IMR-90 (cell line): Measurements from ENCODE around the gene SMO. TPM values are rescaled to one million over a fixed set of nuclear protein-coding genes. Genes with fewer than 3 reads are reported as not detected.
A peak's percentile ranks its signal among the peaks of the same experiment; 100 is the strongest.

Source experiments
- ATAC-seq: fragments of 200-7000 bp; cut with Tn5 transposase; 2 replicates; pipeline ENCODE4 v1.9.1; 2020; ENCODE audit warnings: low read depth, mild to moderate bottlenecking, moderate library complexity
- BruUV-seq: library from RNA; stranded (reverse); fragments of 400-500 nt; replicated peaks from 2 replicates; lab custom pipeline; 2021; lab: Mats Ljungman, UMichigan
- CTCF ChIA-PET: fragments of 300-600 bp; formaldehyde crosslinking; extraction: SDS; loops from one replicate; lab custom pipeline; 2021; ENCODE audit warnings: antibody characterized with exemption; lab: Yijun Ruan, JAX
- POLR2A ChIA-PET: fragments of 300-600 bp; sonication (Branson Sonifier 250); formaldehyde crosslinking; loops from one replicate; lab custom pipeline; 2022; ENCODE audit warnings: antibody characterized with exemption; ENCODE audit not compliant: unreplicated experiment; lab: Charles Lee
- DNase-seq: peaks from one replicate; pipeline ENCODE4 v3.0.0; 2013
- H2AFZ ChIP-seq: replicated peaks from 2 replicates; pipeline ENCODE3; 2013; ENCODE audit warnings: low read length, mild to moderate bottlenecking; ENCODE audit not compliant: poor library complexity
- H2AK5ac ChIP-seq: 2 replicates; pipeline ENCODE4 v1.6.1; 2013; ENCODE audit warnings: low read depth, low read length, inconsistent platforms
- H2AK9ac ChIP-seq: replicated peaks from 2 replicates; pipeline ENCODE3; 2013; ENCODE audit warnings: mild to moderate bottlenecking, low read depth, low read length, moderate library complexity; ENCODE audit not compliant: poor library complexity
- H2BK120ac ChIP-seq: 2 replicates; pipeline ENCODE4 v1.6.1; 2013; ENCODE audit warnings: low read depth, low read length, inconsistent platforms
- H2BK15ac ChIP-seq: 3 replicates; pipeline ENCODE4 v1.6.1; 2013; ENCODE audit warnings: low read depth, low read length, inconsistent platforms
- H2BK20ac ChIP-seq: 2 replicates; pipeline ENCODE4 v1.6.1; 2013; ENCODE audit warnings: low read depth, mild to moderate bottlenecking, inconsistent platforms, low read length, moderate library complexity
- H2BK5ac ChIP-seq: 2 replicates; pipeline ENCODE4 v1.6.1; 2013; ENCODE audit warnings: mild to moderate bottlenecking, low read depth, low read length, inconsistent platforms; ENCODE audit not compliant: poor library complexity, severe bottlenecking
- H3K14ac ChIP-seq: replicated peaks from 2 replicates; pipeline ENCODE4 v1.6.1; 2013; ENCODE audit warnings: low read depth, low read length, inconsistent platforms
- H3K18ac ChIP-seq: 2 replicates; pipeline ENCODE4 v1.6.1; 2013; ENCODE audit warnings: low read depth, low read length, control low read depth
- H3K23ac ChIP-seq: 2 replicates; pipeline ENCODE4 v1.6.1; 2013; ENCODE audit warnings: low read depth, low read length, inconsistent platforms
- H3K27ac ChIP-seq: 2 replicates; pipeline ENCODE4 v1.5.1; 2013; ENCODE audit warnings: mild to moderate bottlenecking, control low read depth, low read length; ENCODE audit not compliant: insufficient read depth
- H3K27me3 ChIP-seq: 2 replicates; pipeline ENCODE4 v1.6.1; 2013; ENCODE audit warnings: low read length; ENCODE audit not compliant: control insufficient read depth, insufficient read depth
- H3K36me3 ChIP-seq: 2 replicates; pipeline ENCODE4 v1.6.1; 2013; ENCODE audit warnings: low read length, mixed read lengths; ENCODE audit not compliant: control insufficient read depth, insufficient read depth
- H3K4ac ChIP-seq: 2 replicates; pipeline ENCODE4 v1.6.1; 2013; ENCODE audit warnings: low read depth, low read length, inconsistent platforms
- H3K4me1 ChIP-seq: 2 replicates; pipeline ENCODE4 v1.6.1; 2013; ENCODE audit warnings: low read length, mixed read lengths; ENCODE audit not compliant: control insufficient read depth, insufficient read depth
- H3K4me2 ChIP-seq: 2 replicates; pipeline ENCODE4 v1.6.1; 2013; ENCODE audit warnings: low read depth, mild to moderate bottlenecking, control low read depth, low read length, moderate library complexity
- H3K4me3 ChIP-seq: 2 replicates; pipeline ENCODE4 v1.5.1; 2013; ENCODE audit warnings: low read depth, mild to moderate bottlenecking, control low read depth, low read length, moderate library complexity; ENCODE audit not compliant: insufficient read depth
- H3K56ac ChIP-seq: 2 replicates; pipeline ENCODE4 v1.6.1; 2013; ENCODE audit warnings: low read length, inconsistent platforms; ENCODE audit not compliant: insufficient read depth; ENCODE audit errors: extremely low read depth
- H3K79me1 ChIP-seq, 2 experiments: 2 replicates each; pipeline ENCODE4 v1.6.1; 2013; ENCODE audit warnings: low read length in 2 of 2, inconsistent platforms in 1 of 2, low read depth in 1 of 2
- H3K9ac ChIP-seq: 2 replicates; pipeline ENCODE4 v1.6.1; 2013; ENCODE audit warnings: low read depth, low read length, control low read depth
- H3K9me1 ChIP-seq: 2 replicates; pipeline ENCODE4 v1.6.1; 2013; ENCODE audit warnings: low read length, inconsistent platforms; ENCODE audit not compliant: insufficient read depth
- H3K9me3 ChIP-seq: 2 replicates; pipeline ENCODE4 v1.6.1; 2013; ENCODE audit warnings: low read length; ENCODE audit not compliant: control insufficient read depth, insufficient read depth
- H4K20me1 ChIP-seq: 2 replicates; pipeline ENCODE4 v1.6.1; 2013; ENCODE audit warnings: low read length, inconsistent platforms; ENCODE audit not compliant: insufficient read depth
- H4K5ac ChIP-seq: 2 replicates; pipeline ENCODE4 v1.6.1; 2013; ENCODE audit warnings: mild to moderate bottlenecking, low read depth, low read length, control low read depth
- H4K8ac ChIP-seq, 2 experiments: 2 replicates each; pipeline ENCODE4 v1.6.1; 2013; ENCODE audit warnings: low read depth in 2 of 2, low read length in 2 of 2, control low read depth in 1 of 2, inconsistent platforms in 1 of 2
- H4K91ac ChIP-seq: 2 replicates; pipeline ENCODE4 v1.6.1; 2013; ENCODE audit warnings: low read depth, low read length, inconsistent platforms; ENCODE audit not compliant: insufficient read depth
- BHLHE40 ChIP-seq: fragments of 150-350 bp; IDR thresholded peaks from 2 replicates; pipeline ENCODE4 v1.6.1; 2016; ENCODE audit warnings: mild to moderate bottlenecking, low read depth, low read length
- CEBPB ChIP-seq: IDR thresholded peaks from 2 replicates; pipeline ENCODE4 v1.6.1; 2012; ENCODE audit warnings: low read depth, low read length, improper control_type of control experiment
- CHD1 ChIP-seq: IDR thresholded peaks from 2 replicates; pipeline ENCODE4 v1.6.1; 2012; ENCODE audit warnings: low read depth, low read length, improper control_type of control experiment
- FOS ChIP-seq: fragments of 150-350 bp; IDR thresholded peaks from 2 replicates; pipeline ENCODE4 v1.6.1; 2016; ENCODE audit warnings: low read depth, low read length
- MAFK ChIP-seq: IDR thresholded peaks from 2 replicates; pipeline ENCODE4 v1.6.1; 2012; ENCODE audit warnings: low read depth, low read length, improper control_type of control experiment
- MAZ ChIP-seq: IDR thresholded peaks from 2 replicates; pipeline ENCODE4 v1.6.1; 2012; ENCODE audit warnings: low read depth, mild to moderate bottlenecking, low read length, improper control_type of control experiment, moderate library complexity, borderline replicate concordance
- NFE2L2 ChIP-seq: fragments of 150-350 bp; IDR thresholded peaks from 2 replicates; pipeline ENCODE4 v1.6.1; 2016; ENCODE audit warnings: low read depth, mild to moderate bottlenecking, low read length
- POLR2A ChIP-seq: IDR thresholded peaks from 2 replicates; pipeline ENCODE4 v1.6.1; 2012; ENCODE audit warnings: mild to moderate bottlenecking, low read depth, low read length
- RFX5 ChIP-seq: IDR thresholded peaks from 2 replicates; pipeline ENCODE4 v1.8.0; 2012; ENCODE audit warnings: low read depth, mild to moderate bottlenecking, low read length, moderate library complexity
- WGBS, 2 experiments: methylation state at CpG; one replicate each; pipeline versions ENCODE4 v1.1.5 to v1.1.7; 2013; ENCODE audit warnings: missing lambda C conversion rate in 2 of 2; ENCODE audit not compliant: insufficient read length in 1 of 2; ENCODE audit errors: extremely low coverage in 2 of 2; 5-methylcytosine and 5-hydroxymethylcytosine counted together
- dilution Hi-C: fragments of 300-500 bp; cut with HindIII; formaldehyde crosslinking; loops from one replicate; pipeline ENCODE4 v1.14.3; 2018; ENCODE audit warnings: low sequenced_read_pairs; ENCODE audit not compliant: unreplicated experiment
- in situ Hi-C: fragments of 300-500 bp; cut with MboI; formaldehyde crosslinking; loops from 3 replicates; pipeline ENCODE4 v1.14.3; 2019; ENCODE audit warnings: low sequenced_read_pairs, inconsistent platforms, mixed read lengths
- intact Hi-C: fragments of 100-400 bp; cut with micrococcal nuclease; formaldehyde crosslinking; loops from 2 replicates; pipeline ENCODE4 v1.10.0; 2022
- polyA plus RNA-seq, 3 experiments: library from polyadenylated mRNA; depleted of rRNA; stranded (reverse); fragments of >200 nt; gene quantifications; 2 replicates each; pipeline ENCODE4 v1.2.3, GENCODE V29; 2012; ENCODE audit warnings: low replicate concordance in 1 of 3
- total RNA-seq: library from RNA; depleted of rRNA; stranded (reverse); fragments of >200 nt; gene quantifications from 2 replicates; pipeline ENCODE4 v1.2.3, GENCODE V29; 2012
- TF ChIP-seq, protein P1 (sequence below): fragments of 150-350 bp; IDR thresholded peaks from 2 replicates; pipeline ENCODE4 v1.6.1; 2017; ENCODE audit warnings: mild to moderate bottlenecking, antibody characterized with exemption, low read length, low read depth
- TF ChIP-seq, protein P2 (sequence below): conservative IDR thresholded peaks from 2 replicates; pipeline ENCODE4 v1.5.1; 2012; ENCODE audit warnings: mild to moderate bottlenecking, low read depth, low read length, improper control_type of control experiment
- TF ChIP-seq, protein P3 (sequence below): fragments of 150-350 bp; IDR thresholded peaks from 2 replicates; pipeline ENCODE4 v1.6.1; 2016; ENCODE audit warnings: low read depth, mild to moderate bottlenecking, low read length, moderate library complexity, borderline replicate concordance

SMO gene
- total and polyA plus RNA-seq, 2 of the 4 experiments (the other 2 are of a cell fraction): 18.5 to 24.7 TPM

DNA sequence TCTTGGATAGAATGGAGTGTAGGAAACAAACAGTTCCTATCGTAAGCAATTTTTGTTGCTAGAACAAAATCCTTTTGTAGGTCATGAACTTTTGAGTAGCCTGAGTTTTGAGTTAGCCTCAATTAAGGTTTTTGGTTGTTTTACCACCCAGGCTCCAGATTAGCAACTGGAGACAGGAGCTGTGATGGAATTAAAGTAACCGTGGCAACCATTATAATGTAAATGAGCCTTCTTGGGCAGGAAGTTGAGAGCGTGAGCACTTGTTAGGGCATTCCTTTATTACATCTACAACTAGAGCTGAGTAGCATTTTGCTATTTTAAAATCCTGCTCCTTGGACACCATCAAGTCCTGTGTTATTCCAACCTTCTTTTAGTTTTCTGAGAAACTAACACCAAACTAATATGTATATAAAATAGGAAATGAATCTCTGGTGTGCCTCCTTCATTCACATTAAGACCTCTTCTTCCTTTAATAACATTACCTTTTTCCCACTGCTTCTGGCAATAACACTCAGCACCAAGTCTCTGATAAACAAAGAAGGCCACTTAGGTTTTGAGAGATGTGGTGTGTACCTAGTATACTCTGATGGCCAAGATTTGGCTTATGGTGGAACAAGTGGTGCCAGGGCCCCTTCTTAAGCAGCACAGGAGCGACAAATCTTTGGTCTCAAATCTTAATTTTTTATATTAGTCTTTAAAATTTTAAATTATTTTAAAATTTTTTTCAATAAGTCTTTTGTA lies 70.4 kb downstream of the SMO start:
- peaks cover 3% of the 10 kb centered on the region; the same call in 1 of the 2 replicates for H3K4me1 ChIP-seq

More for the DNA sequence above, 70.4 kb downstream of the SMO start:
- no peak overlapping the region for H2BK20ac ChIP-seq
- H4K8ac ChIP-seq: no peak overlapping the region; a peak in 1 of 4 replicates
- no peak overlapping the region for H2BK5ac ChIP-seq
- no peak overlapping the region for H3K18ac ChIP-seq
- 0 out of 2 replicates have a peak overlapping the region, but pooled peaks have one; percentile 41 for H3K14ac ChIP-seq
- ATAC-seq (no peak), DNase-seq (no peak)
- no TSS peak for BruUV-seq
- no peaks in the 10 kb centered on the region for H4K20me1 ChIP-seq
- in situ Hi-C loops (no loop called here), dilution Hi-C loops (no loop called here), intact Hi-C loops (no loop called here)
- H2BK15ac ChIP-seq: no peak overlapping the region
- no peak overlapping the region for H4K91ac ChIP-seq
- H4K5ac ChIP-seq: no peak overlapping the region
- no peaks in the 10 kb centered on the region for H3K79me1 ChIP-seq
- no peak overlapping the region for H3K23ac ChIP-seq
- H3K27ac ChIP-seq: no peak overlapping the region
- no peaks in the 10 kb centered on the region for H3K27me3 ChIP-seq
- H2AK5ac ChIP-seq: no peak overlapping the region
- H3K9me3 ChIP-seq: no peaks in the 10 kb centered on the region
- H3K4me2 ChIP-seq: no peak overlapping the region
- no peak overlapping the region for H2AK9ac ChIP-seq
- peaks cover 4% of the 10 kb centered on the region; the same call in 1 of the 2 replicates for H3K9me1 ChIP-seq
- no peak overlapping the region for H2BK120ac ChIP-seq
- no peak overlapping the region for H3K4me3 ChIP-seq
- H2AFZ ChIP-seq: no peak overlapping the region
- H3K9ac ChIP-seq: no peak overlapping the region
- ChIA-PET CTCF (no interaction called here), POLR2A (no interaction called here)
- H3K56ac ChIP-seq: no peak overlapping the region
- no peak overlapping the region for H3K4ac ChIP-seq
- TF ChIP-seq CHD1 (no peak), BHLHE40 (no peak), MAFK (no peak), FOS (no peak), POLR2A (no peak), MAZ (no peak), CEBPB (no peak), RFX5 (no peak), NFE2L2 (no peak)
- TF ChIP-seq, protein P1, sequence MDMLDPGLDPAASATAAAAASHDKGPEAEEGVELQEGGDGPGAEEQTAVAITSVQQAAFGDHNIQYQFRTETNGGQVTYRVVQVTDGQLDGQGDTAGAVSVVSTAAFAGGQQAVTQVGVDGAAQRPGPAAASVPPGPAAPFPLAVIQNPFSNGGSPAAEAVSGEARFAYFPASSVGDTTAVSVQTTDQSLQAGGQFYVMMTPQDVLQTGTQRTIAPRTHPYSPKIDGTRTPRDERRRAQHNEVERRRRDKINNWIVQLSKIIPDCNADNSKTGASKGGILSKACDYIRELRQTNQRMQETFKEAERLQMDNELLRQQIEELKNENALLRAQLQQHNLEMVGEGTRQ: no peak
- TF ChIP-seq, protein P2, sequence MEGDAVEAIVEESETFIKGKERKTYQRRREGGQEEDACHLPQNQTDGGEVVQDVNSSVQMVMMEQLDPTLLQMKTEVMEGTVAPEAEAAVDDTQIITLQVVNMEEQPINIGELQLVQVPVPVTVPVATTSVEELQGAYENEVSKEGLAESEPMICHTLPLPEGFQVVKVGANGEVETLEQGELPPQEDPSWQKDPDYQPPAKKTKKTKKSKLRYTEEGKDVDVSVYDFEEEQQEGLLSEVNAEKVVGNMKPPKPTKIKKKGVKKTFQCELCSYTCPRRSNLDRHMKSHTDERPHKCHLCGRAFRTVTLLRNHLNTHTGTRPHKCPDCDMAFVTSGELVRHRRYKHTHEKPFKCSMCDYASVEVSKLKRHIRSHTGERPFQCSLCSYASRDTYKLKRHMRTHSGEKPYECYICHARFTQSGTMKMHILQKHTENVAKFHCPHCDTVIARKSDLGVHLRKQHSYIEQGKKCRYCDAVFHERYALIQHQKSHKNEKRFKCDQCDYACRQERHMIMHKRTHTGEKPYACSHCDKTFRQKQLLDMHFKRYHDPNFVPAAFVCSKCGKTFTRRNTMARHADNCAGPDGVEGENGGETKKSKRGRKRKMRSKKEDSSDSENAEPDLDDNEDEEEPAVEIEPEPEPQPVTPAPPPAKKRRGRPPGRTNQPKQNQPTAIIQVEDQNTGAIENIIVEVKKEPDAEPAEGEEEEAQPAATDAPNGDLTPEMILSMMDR: no peak
- TF ChIP-seq, protein P3, sequence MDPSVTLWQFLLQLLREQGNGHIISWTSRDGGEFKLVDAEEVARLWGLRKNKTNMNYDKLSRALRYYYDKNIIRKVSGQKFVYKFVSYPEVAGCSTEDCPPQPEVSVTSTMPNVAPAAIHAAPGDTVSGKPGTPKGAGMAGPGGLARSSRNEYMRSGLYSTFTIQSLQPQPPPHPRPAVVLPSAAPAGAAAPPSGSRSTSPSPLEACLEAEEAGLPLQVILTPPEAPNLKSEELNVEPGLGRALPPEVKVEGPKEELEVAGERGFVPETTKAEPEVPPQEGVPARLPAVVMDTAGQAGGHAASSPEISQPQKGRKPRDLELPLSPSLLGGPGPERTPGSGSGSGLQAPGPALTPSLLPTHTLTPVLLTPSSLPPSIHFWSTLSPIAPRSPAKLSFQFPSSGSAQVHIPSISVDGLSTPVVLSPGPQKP: no peak
- WGBS, 2 experiments: 83% methylated on average over 1 of the region's 4 CpGs; no CpG with 5 or more reads in 1 of the 2 experiments
- no peaks in the 10 kb centered on the region for H3K36me3 ChIP-seq
